Thoracic aorta (tissue), 2 donors: ENCODE data around the gene CERS5. TPM values are rescaled to one million over a fixed set of nuclear protein-coding genes. Genes with fewer than 3 reads are reported as not detected.
A peak's percentile ranks its signal among the peaks of the same experiment; 100 is the strongest.
"Not testable (repeated sequence)": the region's sequence is repeated elsewhere in the genome, so short reads cannot be mapped to it uniquely, and the experiment has no call there.

ENCODE experiments used
- ATAC-seq: fragments of 150-250 bp; one replicate; pipeline ENCODE4 v1.8.0; 2017; ENCODE audit warnings: low read depth; ENCODE audit not compliant: insufficient number of reproducible peaks, low FRiP score
- DNase-seq: peaks from one replicate; pipeline ENCODE4 v3.0.0-alpha.2; 2020; ENCODE audit warnings: low spot score
- H3K27ac ChIP-seq, 2 donors: fragments of 200-600 bp; sonication (generic); 1 replicate in 1 of 2; 2 replicates in 1 of 2; pipeline ENCODE4 v1.5.1; 2016; ENCODE audit warnings: mild to moderate bottlenecking in 2 of 2, moderate library complexity in 2 of 2
- H3K27me3 ChIP-seq: fragments of 200-600 bp; sonication (generic); replicated peaks from 2 replicates; pipeline ENCODE4 v1.6.0; 2016; ENCODE audit warnings: mild to moderate bottlenecking; ENCODE audit not compliant: insufficient read depth
- H3K36me3 ChIP-seq: fragments of 200-600 bp; sonication (generic); one replicate; pipeline ENCODE4 v1.5.1; 2016
- H3K4me1 ChIP-seq, 2 donors: fragments of 200-600 bp; sonication (generic); 1 replicate in 1 of 2; 2 replicates in 1 of 2; pipeline versions ENCODE4 v1.5.1 to v1.6.0; 2016; ENCODE audit warnings: low read depth in 2 of 2, mild to moderate bottlenecking in 1 of 2; ENCODE audit not compliant: control insufficient read depth in 1 of 2
- H3K4me3 ChIP-seq: fragments of 200-600 bp; sonication (generic); 2 replicates; pipeline ENCODE4 v1.5.1; 2016; ENCODE audit warnings: mild to moderate bottlenecking
- H3K9me3 ChIP-seq: fragments of 200-600 bp; sonication (generic); 2 replicates; pipeline ENCODE4 v1.5.1; 2016
- CTCF ChIP-seq: fragments of 200-600 bp; sonication (generic); IDR thresholded peaks from one replicate; pipeline ENCODE4 v1.5.1; 2019; ENCODE audit warnings: antibody characterized with exemption
- total RNA-seq, 2 donors: library from RNA; depleted of rRNA; stranded (reverse); fragments of >200 nt; gene quantifications; one replicate each; pipeline versions ENCODE4 v1.1.0 to v1.2.3, GENCODE V29; 2016

CERS5 gene
- total RNA-seq, 2 donors from 2014 or later, result 34.6 to 73.5 TPM

GRCh38 chr12:50084775-50085614 is 82.2 kb downstream of the CERS5 start, which contains the start of gene SMARCD1:
Gene SMARCD1 (plus strand): TSS chr12:50085342. CDS start chr12:50085370, 28 bp downstream.
- peaks cover 20% of the 10 kb centered on the region for H3K36me3 ChIP-seq
- ATAC-seq (peak; percentile 61), DNase-seq (peak; percentile 71)
- H3K4me1 ChIP-seq, result peaks cover 3 to 32% of the 10 kb centered on the region in 2 donors
- H3K4me3 ChIP-seq, result peak within 1 kb of the TSS; percentile 75
- H3K9me3 ChIP-seq, result no peaks in the 10 kb centered on the region
- no peaks in the 10 kb centered on the region for H3K27me3 ChIP-seq
- peak within 1 kb of the TSS; percentile 91 to 95 for H3K27ac ChIP-seq
- TF ChIP-seq CTCF, result no peak

- peaks cover 3 to 32% of the 10 kb centered on the region in 2 donors for H3K4me1 ChIP-seq
- ATAC-seq, DNase-seq, H3K9me3 ChIP-seq, H3K27me3 ChIP-seq: not testable (repeated sequence)
- peaks cover 14% of the 10 kb centered on the region for H3K36me3 ChIP-seq
- H3K27ac ChIP-seq, result peak overlapping the region; percentile 91 to 95
- peak overlapping the region; percentile 75 for H3K4me3 ChIP-seq
Measured at GRCh38 chr12:50084409-50084774, 82.8 kb downstream of the CERS5 start.

DNA sequence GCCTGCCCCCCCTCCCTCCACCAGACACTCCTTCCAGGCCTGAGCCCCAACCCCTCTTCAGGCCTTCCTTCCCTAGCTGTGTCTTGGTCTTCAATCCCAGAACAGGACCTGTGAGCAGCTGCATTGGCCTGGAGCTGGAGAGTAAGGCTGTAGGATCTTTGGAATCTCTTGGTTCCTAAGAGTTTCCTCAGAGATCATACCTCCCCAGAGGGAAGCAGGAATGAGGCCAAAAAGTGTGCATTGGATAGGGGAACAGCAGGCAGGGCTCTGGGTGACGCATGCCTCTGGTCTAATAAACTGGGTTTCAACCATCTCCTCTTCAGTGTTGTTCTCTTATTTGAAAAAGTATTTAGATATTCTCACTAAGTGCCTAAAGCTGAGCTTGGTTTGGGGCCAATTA is 83.9 kb downstream of the CERS5 start:
- DNase-seq (no peak), ATAC-seq (no peak)
- Histone ChIP-seq H3K27ac (no peak overlapping the region), H3K27me3 (no peaks in the 10 kb centered on the region), H3K36me3 (peaks cover 6% of the 10 kb centered on the region), H3K9me3 (no peaks in the 10 kb centered on the region), H3K4me1 (peaks cover 3 to 25% of the 10 kb centered on the region in 2 donors), H3K4me3 (no peak overlapping the region)
- no peak for TF ChIP-seq CTCF

- Histone ChIP-seq H3K36me3 (peaks cover 6% of the 10 kb centered on the region), H3K9me3 (no peaks in the 10 kb centered on the region), H3K4me3 (no peak overlapping the region), H3K4me1 (peaks cover 3 to 19% of the 10 kb centered on the region in 2 donors), H3K27me3 (no peaks in the 10 kb centered on the region), H3K27ac (no peak overlapping the region)
- ATAC-seq (no peak), DNase-seq (no peak)
- no peak for TF ChIP-seq CTCF
Measured at GRCh38 chr12:50082644-50083043, 84.5 kb downstream of the CERS5 start.

DNA sequence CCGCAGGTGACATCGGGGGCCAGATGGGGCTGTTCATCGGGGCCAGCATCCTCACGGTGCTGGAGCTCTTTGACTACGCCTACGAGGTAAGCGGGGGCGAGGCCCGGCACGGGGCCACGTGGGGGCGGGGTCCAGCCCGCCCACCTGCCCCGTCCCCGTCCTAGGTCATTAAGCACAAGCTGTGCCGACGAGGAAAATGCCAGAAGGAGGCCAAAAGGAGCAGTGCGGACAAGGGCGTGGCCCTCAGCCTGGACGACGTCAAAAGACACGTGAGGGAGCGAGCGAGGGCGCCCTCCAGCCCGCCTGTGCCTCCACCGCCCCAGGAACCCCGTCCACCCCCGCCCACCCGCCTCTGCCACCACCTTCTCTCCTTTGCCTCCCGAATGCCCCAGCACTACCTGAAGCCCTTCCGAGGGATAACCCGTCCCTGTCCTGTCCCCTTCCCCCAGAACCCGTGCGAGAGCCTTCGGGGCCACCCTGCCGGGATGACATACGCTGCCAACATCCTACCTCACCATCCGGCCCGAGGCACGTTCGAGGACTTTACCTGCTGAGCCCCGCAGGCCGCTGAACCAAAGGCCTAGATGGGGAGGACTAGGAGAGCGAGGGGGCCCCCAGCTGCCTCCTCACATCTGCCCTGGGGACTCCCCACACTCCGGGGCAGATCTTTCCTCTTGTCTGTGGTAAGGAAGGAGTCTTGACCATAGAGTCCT is 85.9 kb downstream of the CERS5 start:
- ATAC-seq (no peak), DNase-seq (no peak)
- H3K9me3 ChIP-seq, result no peaks in the 10 kb centered on the region
- peaks cover 3 to 8% of the 10 kb centered on the region in 2 donors for H3K4me1 ChIP-seq
- no peaks in the 10 kb centered on the region for H3K27me3 ChIP-seq
- TF ChIP-seq CTCF, result no peak
- no peak overlapping the region for H3K27ac ChIP-seq
- H3K4me3 ChIP-seq, result peak overlapping the region; percentile 37
- no peaks in the 10 kb centered on the region for H3K36me3 ChIP-seq
